CD4-positive, CD25-positive, alpha-beta regulatory T cell (primary cell): ENCODE measurements around the gene BHLHE40. TPM values are rescaled to one million over a fixed set of nuclear protein-coding genes. Genes with fewer than 3 reads are reported as not detected.
A peak's percentile ranks its signal among the peaks of the same experiment; 100 is the strongest.

ENCODE experiments used
- ATAC-seq, 2 donors: fragments of 150-1000 bp; cut with Tn5 transposase; one replicate each; pipeline ENCODE4 v1.10.0; 2021; ENCODE audit warnings: low read depth in 2 of 2, moderate number of reproducible peaks in 2 of 2, moderate library complexity in 1 of 2
- DNase-seq, 3 donors: peaks; one replicate each; pipeline versions ENCODE4 v3.0.0 to v3.0.0-alpha.2; 2012 to 2022; ENCODE audit warnings: mixed read lengths in 1 of 3
- H3K27ac ChIP-seq: one replicate; pipeline ENCODE4 v1.7.0; 2013; ENCODE audit warnings: mild to moderate bottlenecking, low read length; ENCODE audit not compliant: insufficient read depth, poor library complexity, severe bottlenecking
- H3K27me3 ChIP-seq: one replicate; pipeline ENCODE4 v1.7.0; 2013; ENCODE audit warnings: low read length; ENCODE audit not compliant: control insufficient read depth, insufficient read depth
- H3K36me3 ChIP-seq: one replicate; pipeline ENCODE4 v1.7.0; 2013; ENCODE audit warnings: mild to moderate bottlenecking, low read length, moderate library complexity; ENCODE audit not compliant: control insufficient read depth, insufficient read depth
- H3K4me1 ChIP-seq: 2 replicates; pipeline ENCODE4 v1.7.0; 2013; ENCODE audit warnings: mild to moderate bottlenecking, low read length; ENCODE audit not compliant: insufficient read depth, control insufficient read depth, poor library complexity, severe bottlenecking
- H3K4me3 ChIP-seq: one replicate; pipeline ENCODE4 v1.7.0; 2013; ENCODE audit warnings: low read depth, mild to moderate bottlenecking, low read length, moderate library complexity
- H3K9me3 ChIP-seq, 2 experiments: 1 replicate in 1 of 2; 2 replicates in 1 of 2; pipeline ENCODE4 v1.7.0; 2013; ENCODE audit warnings: low read length in 2 of 2, mild to moderate bottlenecking in 1 of 2, moderate library complexity in 1 of 2; ENCODE audit not compliant: control insufficient read depth in 2 of 2
- H3K27ac Mint-ChIP-seq, 3 donors: one replicate each; pipeline ENCODE4 v1.8.0; 2020 to 2022; ENCODE audit warnings: mild to moderate bottlenecking in 3 of 3, mixed read lengths in 3 of 3, moderate library complexity in 2 of 3
- H3K27me3 Mint-ChIP-seq: one replicate; pipeline ENCODE4 v1.8.0; 2022; ENCODE audit warnings: mild to moderate bottlenecking, mixed read lengths
- H3K36me3 Mint-ChIP-seq: one replicate; pipeline ENCODE4 v1.8.0; 2020; ENCODE audit warnings: mixed read lengths
- H3K4me1 Mint-ChIP-seq, 4 donors: one replicate each; pipeline ENCODE4 v1.8.0; 2020 to 2022; ENCODE audit warnings: mixed read lengths in 4 of 4, mild to moderate bottlenecking in 1 of 4
- H3K4me3 Mint-ChIP-seq, 4 donors: one replicate each; pipeline ENCODE4 v1.8.0; 2020 to 2022; ENCODE audit warnings: mild to moderate bottlenecking in 4 of 4, mixed read lengths in 4 of 4, moderate library complexity in 3 of 4
- H3K9me3 Mint-ChIP-seq, 7 donors: one replicate each; pipeline ENCODE4 v1.8.0; 2020 to 2022; ENCODE audit warnings: mixed read lengths in 7 of 7, mild to moderate bottlenecking in 3 of 7, moderate library complexity in 2 of 7
- polyA plus RNA-seq, 4 donors: library from polyadenylated mRNA; unstranded; fragments of 300-500 nt; fragmentation: Illumina TruSeq; gene quantifications; one replicate each; pipeline ENCODE4 v1.2.3, GENCODE V29; 2021
- total RNA-seq: library from RNA; stranded (reverse); gene quantifications from one replicate; pipeline ENCODE4 v1.2.3, GENCODE V29; 2022

The BHLHE40 gene
- total and polyA plus RNA-seq, 5 donors from 2014 or later: 0.65 to 44.4 (median 0.75) TPM

GRCh38 chr3:5006755-5007202 lies 27.5 kb downstream of the BHLHE40 start:
- H3K4me3 Mint-ChIP-seq: no peak overlapping the region
- no peaks in the 10 kb centered on the region for H3K36me3 Mint-ChIP-seq
- Histone ChIP-seq H3K4me1 (peaks cover 9% of the 10 kb centered on the region), H3K27ac (no peak overlapping the region), H3K27me3 (no peaks in the 10 kb centered on the region), H3K36me3 (no peaks in the 10 kb centered on the region), H3K4me3 (no peak overlapping the region), H3K9me3 (no peaks in the 10 kb centered on the region)
- ATAC-seq: peak; percentile 58 to 59
- peaks cover 0 to 2% (median 0%) of the 10 kb centered on the region in 7 donors for H3K9me3 Mint-ChIP-seq
- peak in 1 of 3 donors; percentile 13 for DNase-seq
- H3K27ac Mint-ChIP-seq: peak overlapping the region in 1 of 3 donors; percentile 31
- H3K4me1 Mint-ChIP-seq: peaks cover 0 to 12% (median 9%) of the 10 kb centered on the region in 4 donors
- H3K27me3 Mint-ChIP-seq: peaks cover 12% of the 10 kb centered on the region

GRCh38 chr3:5007873-5008272 lies 28.6 kb downstream of the BHLHE40 start:
- H3K9me3 ChIP-seq: no peaks in the 10 kb centered on the region
- peaks cover 0 to 16% (median 9%) of the 10 kb centered on the region in 4 donors for H3K4me1 Mint-ChIP-seq
- H3K4me3 ChIP-seq: no peak overlapping the region
- H3K27ac ChIP-seq: no peak overlapping the region
- DNase-seq: no peak
- H3K36me3 ChIP-seq: no peaks in the 10 kb centered on the region
- no peak overlapping the region for H3K4me3 Mint-ChIP-seq
- H3K27ac Mint-ChIP-seq: no peak overlapping the region
- no peak for ATAC-seq
- H3K27me3 Mint-ChIP-seq: peaks cover 12% of the 10 kb centered on the region
- H3K9me3 Mint-ChIP-seq: peaks cover 0 to 2% (median 0%) of the 10 kb centered on the region in 7 donors
- H3K27me3 ChIP-seq: no peaks in the 10 kb centered on the region
- H3K36me3 Mint-ChIP-seq: no peaks in the 10 kb centered on the region
- H3K4me1 ChIP-seq: peaks cover 9% of the 10 kb centered on the region

- Histone ChIP-seq H3K36me3 (no peaks in the 10 kb centered on the region), H3K9me3 (no peaks in the 10 kb centered on the region), H3K27ac (no peak overlapping the region), H3K4me1 (peaks cover 9% of the 10 kb centered on the region), H3K27me3 (no peaks in the 10 kb centered on the region), H3K4me3 (no peak overlapping the region)
- no peak overlapping the region for H3K4me3 Mint-ChIP-seq
- no peaks in the 10 kb centered on the region for H3K36me3 Mint-ChIP-seq
- H3K27me3 Mint-ChIP-seq: peaks cover 12% of the 10 kb centered on the region
- peaks cover 0 to 16% (median 9%) of the 10 kb centered on the region in 4 donors for H3K4me1 Mint-ChIP-seq
- H3K27ac Mint-ChIP-seq: peak overlapping the region in 1 of 3 donors; percentile 14
- ATAC-seq (no peak), DNase-seq (no peak)
- H3K9me3 Mint-ChIP-seq: peaks cover 0 to 2% (median 0%) of the 10 kb centered on the region in 7 donors
These were observed 30.4 kb downstream of the BHLHE40 start for GRCh38 chr3:5009506-5010109.

GRCh38 chr3:5010140-5010539 lies 30.9 kb downstream of the BHLHE40 start:
- peaks cover 0 to 18% (median 9%) of the 10 kb centered on the region in 4 donors for H3K4me1 Mint-ChIP-seq
- H3K4me3 ChIP-seq: no peak overlapping the region
- H3K9me3 Mint-ChIP-seq: peaks cover 0 to 2% (median 0%) of the 10 kb centered on the region in 7 donors
- peaks cover 9% of the 10 kb centered on the region for H3K4me1 ChIP-seq
- H3K27me3 ChIP-seq: no peaks in the 10 kb centered on the region
- ATAC-seq (no peak), DNase-seq (no peak)
- no peak overlapping the region for H3K4me3 Mint-ChIP-seq
- H3K27ac ChIP-seq: no peak overlapping the region
- no peak overlapping the region for H3K27ac Mint-ChIP-seq
- H3K36me3 ChIP-seq: no peaks in the 10 kb centered on the region
- peaks cover 12% of the 10 kb centered on the region for H3K27me3 Mint-ChIP-seq
- no peaks in the 10 kb centered on the region for H3K36me3 Mint-ChIP-seq
- no peaks in the 10 kb centered on the region for H3K9me3 ChIP-seq

- ATAC-seq: no peak
- no peaks in the 10 kb centered on the region for H3K36me3 ChIP-seq
- peaks cover 0 to 19% (median 9%) of the 10 kb centered on the region in 4 donors for H3K4me1 Mint-ChIP-seq
- peaks cover 12% of the 10 kb centered on the region for H3K27me3 Mint-ChIP-seq
- no peak overlapping the region for H3K4me3 ChIP-seq
- no peaks in the 10 kb centered on the region for H3K9me3 ChIP-seq
- H3K27me3 ChIP-seq: no peaks in the 10 kb centered on the region
- H3K4me1 ChIP-seq: peaks cover 9% of the 10 kb centered on the region
- H3K27ac Mint-ChIP-seq: peak overlapping the region in 1 of 3 donors; percentile 12
- H3K9me3 Mint-ChIP-seq: no peaks in the 10 kb centered on the region
- H3K27ac ChIP-seq: no peak overlapping the region
- no peak overlapping the region for H3K4me3 Mint-ChIP-seq
- H3K36me3 Mint-ChIP-seq: no peaks in the 10 kb centered on the region
- DNase-seq: peak in 1 of 3 donors; percentile 38
These were observed 31.7 kb downstream of the BHLHE40 start for GRCh38 chr3:5010706-5011554.

GRCh38 chr3:5011555-5012256 lies 32.5 kb downstream of the BHLHE40 start:
- Histone ChIP-seq H3K9me3 (no peaks in the 10 kb centered on the region), H3K27ac (no peak overlapping the region), H3K4me3 (no peak overlapping the region), H3K27me3 (no peaks in the 10 kb centered on the region), H3K4me1 (peaks cover 9% of the 10 kb centered on the region), H3K36me3 (no peaks in the 10 kb centered on the region)
- Mint-ChIP-seq H3K4me1 (peaks cover 0 to 23% (median 8%) of the 10 kb centered on the region in 4 donors), H3K36me3 (no peaks in the 10 kb centered on the region), H3K27ac (no peak overlapping the region), H3K27me3 (peaks cover 12% of the 10 kb centered on the region), H3K4me3 (no peak overlapping the region), H3K9me3 (no peaks in the 10 kb centered on the region)
- DNase-seq (no peak), ATAC-seq (peak; percentile 34 to 40)

- Mint-ChIP-seq H3K36me3 (no peaks in the 10 kb centered on the region), H3K9me3 (no peaks in the 10 kb centered on the region), H3K27ac (peak overlapping the region in 1 of 3 donors; percentile 43), H3K27me3 (peaks cover 5% of the 10 kb centered on the region), H3K4me1 (peaks cover 0 to 21% (median 7%) of the 10 kb centered on the region in 4 donors), H3K4me3 (no peak overlapping the region)
- Histone ChIP-seq H3K4me3 (no peak overlapping the region), H3K27me3 (no peaks in the 10 kb centered on the region), H3K4me1 (peaks cover 10% of the 10 kb centered on the region), H3K36me3 (no peaks in the 10 kb centered on the region), H3K27ac (no peak overlapping the region), H3K9me3 (no peaks in the 10 kb centered on the region)
- ATAC-seq (no peak), DNase-seq (no peak)
These were observed 33.1 kb downstream of the BHLHE40 start for GRCh38 chr3:5012367-5012766.
